Cardiac muscle cell (in vitro differentiated cells and primary cell): ENCODE results near the gene PZP. TPM values are rescaled to one million over a fixed set of nuclear protein-coding genes. Genes with fewer than 3 reads are reported as not detected.

Experiments used
- DNase-seq, 2 donors: peaks; one replicate each; pipeline versions ENCODE4 v3.0.0 to v3.0.0-alpha.2; 2010 to 2017; ENCODE audit warnings: low read depth in 1 of 2, low spot score in 1 of 2
- H3K27ac ChIP-seq: fragments of 200-600 bp; sonication (generic); 2 replicates; pipeline ENCODE4 v1.5.1; 2016
- H3K27me3 ChIP-seq: fragments of 200-600 bp; sonication (generic); 2 replicates; pipeline ENCODE4 v1.6.0; 2016; ENCODE audit warnings: control low read depth
- H3K36me3 ChIP-seq: fragments of 200-600 bp; sonication (generic); 2 replicates; pipeline ENCODE4 v1.5.1; 2016; ENCODE audit warnings: control low read depth
- H3K4me1 ChIP-seq: fragments of 200-600 bp; sonication (generic); 2 replicates; pipeline ENCODE4 v1.8.1; 2017; ENCODE audit warnings: low read depth, mild to moderate bottlenecking, mixed run types
- H3K4me3 ChIP-seq: fragments of 200-600 bp; sonication (generic); 2 replicates; pipeline ENCODE4 v1.5.1; 2016; ENCODE audit warnings: mild to moderate bottlenecking
- H3K9me3 ChIP-seq: fragments of 200-600 bp; sonication (generic); 2 replicates; pipeline ENCODE4 v1.5.1; 2017; ENCODE audit warnings: low read depth, mild to moderate bottlenecking, control low read depth
- CTCF ChIP-seq: IDR thresholded peaks from 2 replicates; pipeline ENCODE4 v1.5.1; 2012; ENCODE audit warnings: low read depth, mild to moderate bottlenecking, low read length
- polyA plus RNA-seq: library from polyadenylated mRNA; unstranded; fragments of >200 nt; fragmentation: Nextera tagmentation; extraction: Ambion mirVana; gene quantifications from 2 replicates; pipeline ENCODE4 v1.2.1, GENCODE V29; 2016
- total RNA-seq: library from RNA; depleted of rRNA; stranded (reverse); fragments of >200 nt; gene quantifications from 2 replicates; pipeline ENCODE4 v1.2.3, GENCODE V29; 2016

The PZP gene
- total and polyA plus RNA-seq, 2 experiments from 2014 or later, result 0.33 TPM; not detected in 1

- Histone ChIP-seq H3K4me1 (no peaks in the 10 kb centered on the region), H3K27me3 (no peaks in the 10 kb centered on the region), H3K27ac (no peak overlapping the region), H3K36me3 (no peaks in the 10 kb centered on the region), H3K9me3 (no peaks in the 10 kb centered on the region), H3K4me3 (no peak overlapping the region)
- DNase-seq, result no peak
- TF ChIP-seq CTCF, result no peak
Measured at GRCh38 chr12:9214534-9214933, 6.3 kb upstream of the PZP start.

- no peak overlapping the region for H3K4me3 ChIP-seq
- no peaks in the 10 kb centered on the region for H3K9me3 ChIP-seq
- no peaks in the 10 kb centered on the region for H3K27me3 ChIP-seq
- DNase-seq, result no peak
- no peak overlapping the region for H3K27ac ChIP-seq
- H3K36me3 ChIP-seq, result no peaks in the 10 kb centered on the region
- no peak for TF ChIP-seq CTCF
- H3K4me1 ChIP-seq, result no peaks in the 10 kb centered on the region
Measured at GRCh38 chr12:9211687-9212086, 3.5 kb upstream of the PZP start.

GRCh38 chr12:9204380-9204779 lies 3.8 kb downstream of the PZP start:
- Histone ChIP-seq H3K27me3 (no peaks in the 10 kb centered on the region), H3K4me1 (no peaks in the 10 kb centered on the region), H3K9me3 (no peaks in the 10 kb centered on the region), H3K27ac (no peak overlapping the region), H3K36me3 (no peaks in the 10 kb centered on the region), H3K4me3 (no peak overlapping the region)
- no peak for DNase-seq
- no peak for TF ChIP-seq CTCF

GRCh38 chr12:9198012-9198411 lies 10.2 kb downstream of the PZP start:
- Histone ChIP-seq H3K9me3 (no peaks in the 10 kb centered on the region), H3K27ac (no peak overlapping the region), H3K4me1 (no peaks in the 10 kb centered on the region), H3K4me3 (no peak overlapping the region), H3K36me3 (no peaks in the 10 kb centered on the region), H3K27me3 (no peaks in the 10 kb centered on the region)
- TF ChIP-seq CTCF, result no peak
- DNase-seq, result no peak

- Histone ChIP-seq H3K9me3 (no peaks in the 10 kb centered on the region), H3K4me3 (no peak overlapping the region), H3K27ac (no peak overlapping the region), H3K4me1 (no peaks in the 10 kb centered on the region), H3K36me3 (no peaks in the 10 kb centered on the region), H3K27me3 (no peaks in the 10 kb centered on the region)
- no peak for TF ChIP-seq CTCF
- no peak for DNase-seq
Measured at GRCh38 chr12:9184276-9184675, 23.9 kb downstream of the PZP start.

- no peak overlapping the region for H3K4me3 ChIP-seq
- H3K9me3 ChIP-seq, result no peaks in the 10 kb centered on the region
- H3K4me1 ChIP-seq, result no peaks in the 10 kb centered on the region
- H3K27me3 ChIP-seq, result no peaks in the 10 kb centered on the region
- TF ChIP-seq CTCF, result no peak
- no peak overlapping the region for H3K27ac ChIP-seq
- no peaks in the 10 kb centered on the region for H3K36me3 ChIP-seq
- DNase-seq, result no peak
Measured at GRCh38 chr12:9180810-9181209, 27.4 kb downstream of the PZP start.
